Measurements from ENCODE around the gene RAB15.

The RAB15 gene

DNA sequence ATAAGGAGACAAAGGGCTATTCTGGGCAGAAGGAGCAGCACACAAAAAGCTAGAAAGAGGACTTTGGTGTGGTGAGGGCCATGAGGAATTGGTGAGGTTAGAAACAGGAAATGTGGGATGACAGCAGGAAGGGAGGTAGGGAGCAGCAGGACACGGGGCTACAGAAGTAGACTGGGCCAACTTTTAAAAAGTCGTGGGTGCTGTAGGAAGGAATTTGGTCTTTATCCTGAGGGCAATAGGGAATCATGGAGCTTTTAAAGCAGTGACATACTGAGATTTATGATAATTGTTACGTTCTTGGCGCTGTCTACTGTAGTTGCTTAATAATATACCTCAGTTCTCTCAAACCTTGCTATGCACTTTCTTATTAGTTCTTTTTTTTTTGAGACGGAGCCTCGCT is 66.1 kb downstream of the RAB15 start:
- DNase-seq (ENCODE audit: low spot score): no peak

DNA sequence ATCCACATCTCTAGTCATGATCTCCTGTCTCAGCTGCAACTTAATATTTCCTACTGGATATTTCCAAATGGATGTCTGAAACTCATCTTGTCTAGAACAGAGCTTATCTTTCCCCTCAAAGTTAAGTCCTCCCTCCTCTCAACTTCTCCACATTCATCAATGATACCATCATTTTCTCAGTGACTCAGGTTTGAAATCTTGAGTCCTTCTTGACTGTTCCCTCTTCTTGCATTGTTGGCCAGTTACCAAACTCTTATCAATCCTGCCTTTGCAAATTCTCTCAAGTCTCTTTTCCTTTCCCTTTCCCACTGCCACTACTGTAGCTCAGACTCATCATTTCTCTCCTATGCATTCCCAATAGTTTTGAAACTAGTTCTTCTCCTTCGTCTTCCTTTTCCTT is 72.2 kb downstream of the RAB15 start:
- DNase-seq (ENCODE audit: low spot score): no peak
